Measurements from ENCODE around the gene CPA1.

CPA1 gene

GRCh38 chr7:130364451-130364850 lies 15.8 kb upstream of the CPA1 start:
- no peak overlapping the region for H3K4me3 ChIP-seq (ENCODE audit: low read depth in 1 of 2, low read length in 2 of 2)
- no peak for DNase-seq
- no peaks in the 10 kb centered on the region for H3K79me2 ChIP-seq (ENCODE audit: insufficient read depth, low read length)
- H3K4me2 ChIP-seq (ENCODE audit: insufficient read depth, low read length), result no peak overlapping the region
- H3K9ac ChIP-seq (ENCODE audit: low read depth, low read length), result no peak overlapping the region
- H4K20me1 ChIP-seq (ENCODE audit: insufficient read depth, low read length), result no peaks in the 10 kb centered on the region
- H3K36me3 ChIP-seq (ENCODE audit: insufficient read depth, low read length), result no peaks in the 10 kb centered on the region
- no peaks in the 10 kb centered on the region for H3K27me3 ChIP-seq (ENCODE audit: insufficient read depth, low read length, poor library complexity)
- H3K9me3 ChIP-seq (ENCODE audit: insufficient read depth, low read length, severe bottlenecking), result peaks cover 4% of the 10 kb centered on the region
- H3K4me1 ChIP-seq (ENCODE audit: insufficient read depth, low read length), result no peaks in the 10 kb centered on the region
- H2AFZ ChIP-seq (ENCODE audit: low read depth, low read length), result no peak overlapping the region
- TF ChIP-seq, protein P1, sequence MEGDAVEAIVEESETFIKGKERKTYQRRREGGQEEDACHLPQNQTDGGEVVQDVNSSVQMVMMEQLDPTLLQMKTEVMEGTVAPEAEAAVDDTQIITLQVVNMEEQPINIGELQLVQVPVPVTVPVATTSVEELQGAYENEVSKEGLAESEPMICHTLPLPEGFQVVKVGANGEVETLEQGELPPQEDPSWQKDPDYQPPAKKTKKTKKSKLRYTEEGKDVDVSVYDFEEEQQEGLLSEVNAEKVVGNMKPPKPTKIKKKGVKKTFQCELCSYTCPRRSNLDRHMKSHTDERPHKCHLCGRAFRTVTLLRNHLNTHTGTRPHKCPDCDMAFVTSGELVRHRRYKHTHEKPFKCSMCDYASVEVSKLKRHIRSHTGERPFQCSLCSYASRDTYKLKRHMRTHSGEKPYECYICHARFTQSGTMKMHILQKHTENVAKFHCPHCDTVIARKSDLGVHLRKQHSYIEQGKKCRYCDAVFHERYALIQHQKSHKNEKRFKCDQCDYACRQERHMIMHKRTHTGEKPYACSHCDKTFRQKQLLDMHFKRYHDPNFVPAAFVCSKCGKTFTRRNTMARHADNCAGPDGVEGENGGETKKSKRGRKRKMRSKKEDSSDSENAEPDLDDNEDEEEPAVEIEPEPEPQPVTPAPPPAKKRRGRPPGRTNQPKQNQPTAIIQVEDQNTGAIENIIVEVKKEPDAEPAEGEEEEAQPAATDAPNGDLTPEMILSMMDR (IDR thresholded peaks at IDR 0.05; ENCODE audit: borderline replicate concordance, extremely low read depth, low read length, poor library complexity, severe bottlenecking), result no peak
- TF ChIP-seq EZH2 (IDR thresholded peaks at IDR 0.05; ENCODE audit: borderline replicate concordance, low read depth, low read length, severe bottlenecking), result no peak
- no peak for ATAC-seq (ENCODE audit: insufficient read depth, low read depth)
- no peak overlapping the region for H3K27ac ChIP-seq (ENCODE audit: low read length)

GRCh38 chr7:130365088-130365487 lies 15.2 kb upstream of the CPA1 start:
- no peak overlapping the region for H3K9ac ChIP-seq (ENCODE audit: low read depth, low read length)
- TF ChIP-seq, protein P1 (IDR thresholded peaks at IDR 0.05; ENCODE audit: borderline replicate concordance, extremely low read depth, low read length, poor library complexity, severe bottlenecking), result no peak
- TF ChIP-seq EZH2 (IDR thresholded peaks at IDR 0.05; ENCODE audit: borderline replicate concordance, low read depth, low read length, severe bottlenecking), result no peak
- DNase-seq (no peak), ATAC-seq (ENCODE audit: insufficient read depth, low read depth) (no peak)
- H3K36me3 ChIP-seq (ENCODE audit: insufficient read depth, low read length), result no peaks in the 10 kb centered on the region
- no peaks in the 10 kb centered on the region for H3K4me1 ChIP-seq (ENCODE audit: insufficient read depth, low read length)
- H3K79me2 ChIP-seq (ENCODE audit: insufficient read depth, low read length), result no peaks in the 10 kb centered on the region
- H3K27ac ChIP-seq (ENCODE audit: low read length), result no peak overlapping the region
- no peaks in the 10 kb centered on the region for H4K20me1 ChIP-seq (ENCODE audit: insufficient read depth, low read length)
- no peak overlapping the region for H3K4me3 ChIP-seq (ENCODE audit: low read depth in 1 of 2, low read length in 2 of 2)
- H3K4me2 ChIP-seq (ENCODE audit: insufficient read depth, low read length), result no peak overlapping the region
- no peak overlapping the region for H2AFZ ChIP-seq (ENCODE audit: low read depth, low read length)
- no peaks in the 10 kb centered on the region for H3K27me3 ChIP-seq (ENCODE audit: insufficient read depth, low read length, poor library complexity)
- H3K9me3 ChIP-seq (ENCODE audit: insufficient read depth, low read length, severe bottlenecking), result peaks cover 4% of the 10 kb centered on the region

DNA sequence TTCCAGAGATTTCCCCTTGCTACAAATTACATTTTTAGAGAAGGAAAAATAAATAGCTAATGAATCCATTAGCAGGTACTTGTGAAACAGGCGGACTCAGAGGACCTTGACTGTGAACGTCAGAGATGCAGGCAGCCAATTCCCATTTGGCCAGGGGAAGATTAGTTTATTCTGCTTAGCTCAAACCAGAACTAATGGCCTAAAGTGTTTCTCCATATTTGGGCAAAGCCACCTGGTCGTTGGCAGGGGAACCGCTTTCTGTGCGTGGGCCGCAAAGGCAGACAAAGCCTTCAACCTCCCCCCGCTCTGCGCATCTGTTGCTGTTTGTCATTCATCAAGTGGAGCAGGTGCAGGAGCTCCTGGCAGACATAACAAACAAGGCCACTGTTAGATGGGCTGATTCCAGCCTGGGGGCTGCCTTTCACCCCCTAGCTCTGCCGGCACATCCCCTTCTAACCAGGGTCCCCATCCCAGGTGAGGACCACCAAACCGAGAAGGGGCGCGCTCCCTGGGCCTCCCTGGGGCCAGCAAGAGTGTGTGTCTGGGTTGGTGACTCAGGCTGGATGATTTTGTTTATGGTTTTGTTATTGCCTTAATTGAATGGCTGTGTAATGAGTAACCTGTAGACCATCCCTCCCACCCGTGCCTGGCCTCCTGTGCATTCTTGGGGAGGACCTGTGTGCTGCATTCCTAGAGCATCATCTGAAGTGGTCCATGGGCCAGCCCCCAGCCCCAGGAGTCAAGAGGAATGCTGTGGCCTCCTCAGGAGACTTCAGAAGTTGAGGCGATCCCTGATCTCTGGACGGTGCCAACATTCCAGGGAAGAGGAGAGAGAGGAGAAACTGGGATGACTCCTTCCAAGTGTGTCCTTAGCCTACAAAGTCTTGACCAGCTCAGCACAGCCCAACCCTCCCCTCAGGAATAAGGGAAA lies 14.5 kb upstream of the CPA1 start:
- ATAC-seq (ENCODE audit: insufficient read depth, low read depth), result no peak
- Histone ChIP-seq H3K79me2 (ENCODE audit: insufficient read depth, low read length) (no peaks in the 10 kb centered on the region), H3K4me3 (ENCODE audit: low read depth in 1 of 2, low read length in 2 of 2) (no peak overlapping the region), H3K27me3 (ENCODE audit: insufficient read depth, low read length, poor library complexity) (no peaks in the 10 kb centered on the region), H3K9me3 (ENCODE audit: insufficient read depth, low read length, severe bottlenecking) (no peaks in the 10 kb centered on the region), H3K9ac (ENCODE audit: low read depth, low read length) (no peak overlapping the region), H3K27ac (ENCODE audit: low read length) (no peak overlapping the region), H3K36me3 (ENCODE audit: insufficient read depth, low read length) (no peaks in the 10 kb centered on the region), H3K4me2 (ENCODE audit: insufficient read depth, low read length) (no peak overlapping the region), H4K20me1 (ENCODE audit: insufficient read depth, low read length) (no peaks in the 10 kb centered on the region), H2AFZ (ENCODE audit: low read depth, low read length) (no peak overlapping the region), H3K4me1 (ENCODE audit: insufficient read depth, low read length) (no peaks in the 10 kb centered on the region)
- TF ChIP-seq EZH2 (IDR thresholded peaks at IDR 0.05; ENCODE audit: borderline replicate concordance, low read depth, low read length, severe bottlenecking), result no peak
- TF ChIP-seq, protein P1 (IDR thresholded peaks at IDR 0.05; ENCODE audit: borderline replicate concordance, extremely low read depth, low read length, poor library complexity, severe bottlenecking), result no peak
- DNase-seq, result no peak
